Trophoblast cell (in vitro differentiated cells and primary cell): ENCODE results near the gene TIMM10.

ENCODE experiments used
- DNase-seq, 2 donors: peaks; one replicate each; pipeline ENCODE4 v3.0.0-alpha.2; 2016
- H2AFZ ChIP-seq: 2 replicates; pipeline ENCODE4 v1.6.1; 2013; ENCODE audit warnings: low read length, moderate library complexity, mild to moderate bottlenecking; ENCODE audit not compliant: insufficient read depth, poor library complexity
- H2AK5ac ChIP-seq: 2 replicates; pipeline ENCODE4 v1.6.1; 2013; ENCODE audit warnings: mild to moderate bottlenecking, low read length
- H2BK120ac ChIP-seq: 2 replicates; pipeline ENCODE4 v1.6.1; 2013; ENCODE audit warnings: low read length, mild to moderate bottlenecking, moderate library complexity; ENCODE audit not compliant: insufficient read depth, poor library complexity
- H2BK12ac ChIP-seq: 2 replicates; pipeline ENCODE4 v1.6.1; 2013; ENCODE audit warnings: mild to moderate bottlenecking, low read length, moderate library complexity
- H2BK5ac ChIP-seq: 2 replicates; pipeline ENCODE4 v1.6.1; 2013; ENCODE audit warnings: low read length, low read depth, moderate library complexity, mild to moderate bottlenecking; ENCODE audit not compliant: poor library complexity
- H3K14ac ChIP-seq: 2 replicates; pipeline ENCODE4 v1.6.1; 2013; ENCODE audit warnings: mild to moderate bottlenecking, low read length
- H3K18ac ChIP-seq: 2 replicates; pipeline ENCODE4 v1.6.1; 2013; ENCODE audit warnings: mild to moderate bottlenecking, low read length
- H3K23ac ChIP-seq: 2 replicates; pipeline ENCODE4 v1.6.1; 2013; ENCODE audit warnings: low read length
- H3K27ac ChIP-seq: 2 replicates; pipeline ENCODE4 v1.5.1; 2013; ENCODE audit warnings: low read depth, mild to moderate bottlenecking, inconsistent platforms, low read length, moderate library complexity
- H3K27me3 ChIP-seq: 2 replicates; pipeline ENCODE4 v1.6.1; 2013; ENCODE audit warnings: inconsistent platforms, mild to moderate bottlenecking, low read length, moderate library complexity; ENCODE audit not compliant: insufficient read depth
- H3K36me3 ChIP-seq, 2 experiments: 1 replicate in 1 of 2; 2 replicates in 1 of 2; pipeline ENCODE4 v1.6.1; 2013; ENCODE audit warnings: low read length in 2 of 2, mild to moderate bottlenecking in 2 of 2, moderate library complexity in 1 of 2; ENCODE audit not compliant: insufficient read depth in 2 of 2, control insufficient read depth in 1 of 2
- H3K4ac ChIP-seq: 2 replicates; pipeline ENCODE4 v1.6.1; 2013; ENCODE audit warnings: low read depth, mild to moderate bottlenecking, low read length, moderate library complexity
- H3K4me1 ChIP-seq, 2 experiments: 1 replicate in 1 of 2; 2 replicates in 1 of 2; pipeline ENCODE4 v1.6.1; 2013; ENCODE audit warnings: low read length in 2 of 2, mild to moderate bottlenecking in 2 of 2, moderate library complexity in 1 of 2; ENCODE audit not compliant: insufficient read depth in 2 of 2, control insufficient read depth in 1 of 2
- H3K4me2 ChIP-seq: 2 replicates; pipeline ENCODE4 v1.6.1; 2013; ENCODE audit warnings: inconsistent platforms, mild to moderate bottlenecking, low read length, moderate library complexity
- H3K4me3 ChIP-seq: 2 replicates; pipeline ENCODE4 v1.5.1; 2013; ENCODE audit warnings: mild to moderate bottlenecking, low read depth, low read length, inconsistent platforms
- H3K79me1 ChIP-seq: one replicate; pipeline ENCODE4 v1.6.1; 2013; ENCODE audit warnings: low read length
- H3K79me2 ChIP-seq: 2 replicates; pipeline ENCODE4 v1.6.1; 2013; ENCODE audit warnings: low read length, mild to moderate bottlenecking; ENCODE audit not compliant: control insufficient read depth, insufficient read depth, poor library complexity
- H3K9ac ChIP-seq: 2 replicates; pipeline ENCODE4 v1.6.1; 2013; ENCODE audit warnings: mild to moderate bottlenecking, low read length
- H3K9me3 ChIP-seq: 2 replicates; pipeline ENCODE4 v1.6.1; 2013; ENCODE audit warnings: low read depth, mild to moderate bottlenecking, control low read depth, inconsistent platforms, low read length; ENCODE audit not compliant: insufficient read depth
- H4K12ac ChIP-seq: 2 replicates; pipeline ENCODE4 v1.6.1; 2013; ENCODE audit warnings: low read depth, mild to moderate bottlenecking, low read length, moderate library complexity
- H4K8ac ChIP-seq: 2 replicates; pipeline ENCODE4 v1.6.1; 2013; ENCODE audit warnings: low read depth, mild to moderate bottlenecking, low read length, moderate library complexity
- H4K91ac ChIP-seq: one replicate; pipeline ENCODE4 v1.6.1; 2013; ENCODE audit warnings: low read depth, mild to moderate bottlenecking, low read length, moderate library complexity
- WGBS: extraction: QIAGEN DNeasy Blood & Tissue Kit; methylation state at CpG from one replicate; pipeline ENCODE4 v1.1.7; 2013; ENCODE audit warnings: missing lambda C conversion rate; ENCODE audit not compliant: insufficient read length, insufficient coverage; ENCODE audit errors: extremely low coverage; 5-methylcytosine and 5-hydroxymethylcytosine counted together

The TIMM10 gene

GRCh38 chr11:57500515-57500914 is 30.0 kb downstream of the TIMM10 start:
- H3K79me2 ChIP-seq, result no peaks in the 10 kb centered on the region
- no peak overlapping the region for H3K23ac ChIP-seq
- H3K9me3 ChIP-seq, result peaks cover 2% of the 10 kb centered on the region
- H3K79me1 ChIP-seq, result peaks cover 3% of the 10 kb centered on the region
- H3K27ac ChIP-seq, result no peak overlapping the region
- no peak overlapping the region for H4K12ac ChIP-seq
- H2BK5ac ChIP-seq, result no peak overlapping the region
- H3K4me2 ChIP-seq, result no peak overlapping the region
- H3K4ac ChIP-seq, result no peak overlapping the region
- H2BK12ac ChIP-seq, result no peak overlapping the region
- no peak overlapping the region for H3K9ac ChIP-seq
- H3K4me1 ChIP-seq, result peaks cover 3 to 14% of the 10 kb centered on the region in 2 experiments
- H3K14ac ChIP-seq, result no peak overlapping the region
- H3K4me3 ChIP-seq, result no peak overlapping the region
- no peaks in the 10 kb centered on the region for H3K36me3 ChIP-seq
- H2AK5ac ChIP-seq, result no peak overlapping the region
- H4K91ac ChIP-seq, result no peak overlapping the region
- no peaks in the 10 kb centered on the region for H3K27me3 ChIP-seq
- DNase-seq, result no peak
- H3K18ac ChIP-seq, result no peak overlapping the region
- no peak overlapping the region for H2AFZ ChIP-seq
- H4K8ac ChIP-seq, result no peak overlapping the region
- no peak overlapping the region for H2BK120ac ChIP-seq
- no CpG with 5 or more reads among the region's 8 CpGs for WGBS

- Histone ChIP-seq H2BK120ac (no peak overlapping the region), H3K36me3 (no peaks in the 10 kb centered on the region), H3K9me3 (peaks cover 2% of the 10 kb centered on the region), H4K91ac (no peak overlapping the region), H3K4me3 (no peak overlapping the region), H3K27me3 (no peaks in the 10 kb centered on the region), H3K79me2 (no peaks in the 10 kb centered on the region), H3K4me1 (peaks cover 3 to 14% of the 10 kb centered on the region in 2 experiments), H4K8ac (peak overlapping the region; percentile 15), H3K27ac (no peak overlapping the region), H3K9ac (no peak overlapping the region), H4K12ac (no peak overlapping the region), H2BK12ac (no peak overlapping the region), H2AFZ (peak overlapping the region; percentile 13), H3K14ac (no peak overlapping the region), H2AK5ac (no peak overlapping the region), H3K18ac (no peak overlapping the region), H2BK5ac (no peak overlapping the region), H3K4ac (no peak overlapping the region), H3K23ac (no peak overlapping the region), H3K4me2 (peak overlapping the region; percentile 72), H3K79me1 (peaks cover 3% of the 10 kb centered on the region)
- no peak for DNase-seq
- WGBS, result no CpG with 5 or more reads among the region's 12 CpGs
Observed at GRCh38 chr11:57499983-57500461, 30.5 kb downstream of the TIMM10 start.

- no peak overlapping the region for H3K23ac ChIP-seq
- peak overlapping the region; percentile 83 for H2AFZ ChIP-seq
- peak overlapping the region; percentile 81 for H4K8ac ChIP-seq
- H3K27ac ChIP-seq, result no peak overlapping the region
- no peak overlapping the region for H2BK5ac ChIP-seq
- H3K36me3 ChIP-seq, result no peaks in the 10 kb centered on the region
- H3K27me3 ChIP-seq, result no peaks in the 10 kb centered on the region
- peak overlapping the region; percentile 36 for H3K14ac ChIP-seq
- peak overlapping the region; percentile 58 for H4K91ac ChIP-seq
- H2AK5ac ChIP-seq, result no peak overlapping the region
- peaks cover 3 to 14% of the 10 kb centered on the region in 2 experiments for H3K4me1 ChIP-seq
- H3K4ac ChIP-seq, result no peak overlapping the region
- no peaks in the 10 kb centered on the region for H3K79me2 ChIP-seq
- no peak overlapping the region for H3K4me3 ChIP-seq
- H2BK12ac ChIP-seq, result no peak overlapping the region
- WGBS, result no CpG with 5 or more reads among the region's 35 CpGs
- peak overlapping the region; percentile 71 for H3K18ac ChIP-seq
- H3K79me1 ChIP-seq, result peaks cover 3% of the 10 kb centered on the region
- peak; percentile 81 to 91 for DNase-seq
- H3K9me3 ChIP-seq, result peaks cover 2% of the 10 kb centered on the region
- peak overlapping the region; percentile 72 for H3K4me2 ChIP-seq
- peak overlapping the region; percentile 21 for H3K9ac ChIP-seq
- H2BK120ac ChIP-seq, result no peak overlapping the region
- no peak overlapping the region for H4K12ac ChIP-seq
Observed at GRCh38 chr11:57499413-57499982, 31.1 kb downstream of the TIMM10 start.

DNA sequence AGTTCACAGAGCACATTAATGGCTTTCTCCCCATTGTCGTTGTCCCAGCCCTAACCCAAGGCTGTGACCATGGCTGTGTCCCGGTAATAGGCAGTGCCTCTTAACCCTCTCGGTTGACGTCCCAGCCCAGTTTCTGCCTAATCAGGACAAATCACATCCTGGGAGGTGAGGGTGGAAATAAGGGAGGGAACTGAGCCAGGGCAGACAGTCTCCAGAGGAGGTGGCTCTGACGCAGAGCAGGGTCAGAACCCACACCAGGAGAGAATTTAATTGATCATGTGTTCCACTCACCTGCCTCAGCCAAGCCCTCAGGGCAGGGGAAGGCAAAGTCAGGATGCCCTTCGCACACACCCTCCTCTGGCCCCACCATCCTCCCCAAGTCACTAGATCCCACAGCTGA is 32.0 kb downstream of the TIMM10 start:
- Histone ChIP-seq H3K27me3 (no peaks in the 10 kb centered on the region), H3K27ac (no peak overlapping the region), H2BK120ac (no peak overlapping the region), H3K4me2 (no peak overlapping the region), H3K36me3 (no peaks in the 10 kb centered on the region), H3K9me3 (peaks cover 2% of the 10 kb centered on the region), H2AK5ac (no peak overlapping the region), H3K4ac (no peak overlapping the region), H3K23ac (no peak overlapping the region), H4K8ac (no peak overlapping the region), H2BK5ac (no peak overlapping the region), H2BK12ac (no peak overlapping the region), H3K4me1 (peaks cover 3 to 14% of the 10 kb centered on the region in 2 experiments), H3K9ac (no peak overlapping the region), H3K4me3 (no peak overlapping the region), H2AFZ (no peak overlapping the region), H4K91ac (no peak overlapping the region), H4K12ac (no peak overlapping the region), H3K79me2 (no peaks in the 10 kb centered on the region), H3K18ac (no peak overlapping the region), H3K79me1 (peaks cover 3% of the 10 kb centered on the region), H3K14ac (no peak overlapping the region)
- no peak for DNase-seq
- WGBS, result no CpG with 5 or more reads among the region's 6 CpGs
